ENCODE measurements around the gene ATP13A2.
"Not testable (repeated sequence)": the region's sequence is repeated elsewhere in the genome, so short reads cannot be mapped to it uniquely, and the experiment has no call there.

DNA sequence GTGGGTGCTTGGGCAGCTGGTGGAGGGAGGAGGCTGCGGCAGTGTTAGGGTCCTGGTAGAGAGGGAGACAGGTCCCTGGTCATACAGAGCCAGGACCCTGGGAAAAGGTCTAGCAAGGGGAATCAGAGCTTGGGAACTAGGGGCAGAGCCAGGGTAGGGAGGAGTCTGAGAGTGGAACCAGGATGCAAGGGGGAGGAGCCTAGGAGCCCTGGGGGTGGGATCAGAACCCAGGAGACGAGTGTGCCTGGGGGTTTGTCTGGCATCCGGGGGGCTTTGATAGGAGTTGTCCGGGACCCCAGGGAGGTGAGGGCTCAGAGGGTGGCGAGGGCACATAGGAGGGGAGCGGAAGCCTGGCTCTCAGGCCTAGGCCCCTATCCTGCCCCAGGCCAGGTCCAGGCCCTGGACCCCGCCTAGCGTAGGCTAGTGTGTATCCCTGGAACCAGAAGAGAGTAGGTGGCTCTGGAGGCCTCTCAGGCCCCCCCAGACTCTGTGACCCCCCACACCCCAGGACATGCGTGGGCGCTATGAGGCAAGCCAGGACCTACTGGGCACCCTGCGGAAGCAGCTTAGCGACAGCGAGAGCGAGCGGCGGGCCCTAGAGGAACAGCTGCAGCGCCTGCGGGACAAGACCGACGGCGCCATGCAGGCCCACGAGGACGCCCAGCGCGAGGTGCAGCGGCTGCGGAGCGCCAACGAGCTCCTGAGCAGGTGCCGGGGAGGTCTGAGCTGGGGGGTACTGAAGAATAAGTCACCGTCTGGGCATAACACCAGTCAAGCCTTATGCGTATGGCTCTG, 72.1 kb downstream of the ATP13A2 start:
- TF ChIP-seq, protein P1, sequence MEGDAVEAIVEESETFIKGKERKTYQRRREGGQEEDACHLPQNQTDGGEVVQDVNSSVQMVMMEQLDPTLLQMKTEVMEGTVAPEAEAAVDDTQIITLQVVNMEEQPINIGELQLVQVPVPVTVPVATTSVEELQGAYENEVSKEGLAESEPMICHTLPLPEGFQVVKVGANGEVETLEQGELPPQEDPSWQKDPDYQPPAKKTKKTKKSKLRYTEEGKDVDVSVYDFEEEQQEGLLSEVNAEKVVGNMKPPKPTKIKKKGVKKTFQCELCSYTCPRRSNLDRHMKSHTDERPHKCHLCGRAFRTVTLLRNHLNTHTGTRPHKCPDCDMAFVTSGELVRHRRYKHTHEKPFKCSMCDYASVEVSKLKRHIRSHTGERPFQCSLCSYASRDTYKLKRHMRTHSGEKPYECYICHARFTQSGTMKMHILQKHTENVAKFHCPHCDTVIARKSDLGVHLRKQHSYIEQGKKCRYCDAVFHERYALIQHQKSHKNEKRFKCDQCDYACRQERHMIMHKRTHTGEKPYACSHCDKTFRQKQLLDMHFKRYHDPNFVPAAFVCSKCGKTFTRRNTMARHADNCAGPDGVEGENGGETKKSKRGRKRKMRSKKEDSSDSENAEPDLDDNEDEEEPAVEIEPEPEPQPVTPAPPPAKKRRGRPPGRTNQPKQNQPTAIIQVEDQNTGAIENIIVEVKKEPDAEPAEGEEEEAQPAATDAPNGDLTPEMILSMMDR (optimal IDR thresholded peaks at IDR 0.05 in 1 of 3, IDR thresholded peaks at IDR 0.05 in 1 of 3, conservative IDR thresholded peaks at IDR 0.05 in 1 of 3; ENCODE audit: extremely low read depth in 1 of 3, insufficient read depth in 2 of 3, low read length in 3 of 3): not testable (repeated sequence)
- TF ChIP-seq EZH2 (IDR thresholded peaks at IDR 0.05; ENCODE audit: low read length): not testable (repeated sequence)

Measured in keratinocyte (primary cell).